Osteocyte (in vitro differentiated cells): ENCODE measurements around the gene PCP2. TPM values are rescaled to one million over a fixed set of nuclear protein-coding genes. Genes with fewer than 3 reads are reported as not detected.

ENCODE experiments used
- DNase-seq: peaks from one replicate; pipeline ENCODE4 v3.0.0; 2021; ENCODE audit warnings: mixed read lengths; ENCODE audit not compliant: unreplicated experiment; ENCODE audit errors: extremely low spot score
- H3K27ac Mint-ChIP-seq: one replicate; pipeline ENCODE4 v1.8.0; 2021; ENCODE audit warnings: mild to moderate bottlenecking, mixed read lengths; ENCODE audit not compliant: unreplicated experiment
- H3K27me3 Mint-ChIP-seq: one replicate; pipeline ENCODE4 v1.8.0; 2021; ENCODE audit warnings: mixed read lengths; ENCODE audit not compliant: unreplicated experiment
- H3K36me3 Mint-ChIP-seq: one replicate; pipeline ENCODE4 v1.8.0; 2021; ENCODE audit warnings: mixed read lengths; ENCODE audit not compliant: unreplicated experiment
- H3K4me1 Mint-ChIP-seq: one replicate; pipeline ENCODE4 v1.8.0; 2021; ENCODE audit warnings: mixed read lengths; ENCODE audit not compliant: unreplicated experiment
- H3K4me3 Mint-ChIP-seq: one replicate; pipeline ENCODE4 v1.8.0; 2021; ENCODE audit warnings: mild to moderate bottlenecking, moderate library complexity, mixed read lengths; ENCODE audit not compliant: unreplicated experiment
- H3K9me3 Mint-ChIP-seq: one replicate; pipeline ENCODE4 v1.8.0; 2021; ENCODE audit warnings: mixed read lengths; ENCODE audit not compliant: unreplicated experiment
- CTCF ChIP-seq: fragments of 200-600 bp; sonication (generic); IDR thresholded peaks from 2 replicates; pipeline ENCODE4 v1.5.0; 2021; ENCODE audit warnings: antibody characterized with exemption, mild to moderate bottlenecking, moderate library complexity
- total RNA-seq: library from RNA; stranded (reverse); gene quantifications from 2 replicates; pipeline ENCODE4 v1.2.1, GENCODE V29; 2021

Gene PCP2
- total RNA-seq, 1 donor from 2014 or later = not detected

DNA sequence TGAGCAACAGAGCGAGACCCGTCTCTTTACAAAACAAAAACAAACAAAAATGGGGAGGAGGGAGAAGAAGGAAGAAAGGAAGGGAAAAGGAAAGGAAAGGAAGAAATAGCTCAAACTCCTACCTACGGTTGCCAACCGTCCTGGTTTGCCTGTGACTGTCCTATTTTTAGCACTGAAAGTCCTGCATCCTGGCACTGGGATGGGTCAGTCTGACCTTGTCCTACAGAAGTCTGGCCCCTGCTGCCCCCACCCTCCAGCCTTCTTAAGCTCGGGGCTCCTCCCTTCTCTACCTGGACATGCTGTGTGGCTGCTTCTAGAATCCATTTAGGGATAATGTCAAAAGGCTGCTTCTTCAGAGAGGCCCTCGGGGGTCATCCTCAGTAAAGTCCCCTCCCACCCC lies 2.2 kb upstream of the PCP2 start:
- Mint-ChIP-seq H3K27me3 (peaks cover 16% of the 10 kb centered on the region), H3K27ac (no peak overlapping the region), H3K4me3 (no peak overlapping the region), H3K36me3 (no peaks in the 10 kb centered on the region), H3K9me3 (no peaks in the 10 kb centered on the region), H3K4me1 (peaks cover 4% of the 10 kb centered on the region)
- DNase-seq = no peak
- TF ChIP-seq CTCF = no peak

DNA sequence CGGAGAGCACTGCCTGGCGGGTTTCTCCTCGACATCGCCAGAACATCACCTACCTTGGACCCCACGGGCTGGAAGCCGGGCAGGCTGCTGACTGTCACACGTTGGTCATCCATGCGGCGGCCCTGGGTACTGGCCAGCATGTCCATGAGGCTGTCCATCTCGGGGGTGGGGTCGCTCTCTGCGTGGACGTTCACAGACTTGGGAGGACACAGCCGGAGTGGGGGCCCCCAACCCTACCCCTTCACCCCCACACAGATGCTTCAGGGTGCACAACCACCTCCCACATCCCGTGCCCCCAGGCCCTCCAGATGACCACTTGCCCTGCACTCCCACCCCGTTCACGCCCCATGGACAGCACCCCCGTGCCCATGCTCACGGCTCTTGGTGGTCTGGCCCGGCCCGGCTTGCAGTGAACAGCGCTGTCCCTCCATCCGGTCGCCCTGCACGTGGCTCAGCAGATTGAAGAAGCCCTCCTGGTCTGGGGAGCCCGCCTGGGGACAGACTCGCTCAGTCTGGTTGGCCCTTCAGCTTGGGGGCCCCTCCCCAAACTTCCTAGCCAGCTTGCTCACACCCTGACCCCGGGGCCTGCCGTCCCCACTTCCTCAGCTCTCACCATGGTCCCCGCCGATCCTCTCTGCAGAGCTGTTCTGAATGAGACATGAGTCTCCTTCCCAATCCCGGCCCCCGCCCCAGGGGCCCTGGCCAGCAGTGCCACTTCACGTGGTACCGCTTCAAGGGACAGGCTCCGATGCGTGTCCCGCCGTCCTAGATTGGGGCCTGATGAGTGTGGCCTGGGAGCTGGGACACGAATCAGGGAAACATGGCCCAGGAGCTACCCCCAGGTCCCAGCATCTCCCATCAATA lies 947 bp downstream of the PCP2 start:
- Mint-ChIP-seq H3K27me3 (peaks cover 16% of the 10 kb centered on the region), H3K9me3 (no peaks in the 10 kb centered on the region), H3K27ac (no peak overlapping the region), H3K4me3 (no peak overlapping the region), H3K4me1 (peaks cover 29% of the 10 kb centered on the region), H3K36me3 (no peaks in the 10 kb centered on the region)
- TF ChIP-seq CTCF = no peak
- DNase-seq = no peak

- no peak for DNase-seq
- H3K27me3 Mint-ChIP-seq = peaks cover 14% of the 10 kb centered on the region
- H3K4me3 Mint-ChIP-seq = no peak overlapping the region
- no peak overlapping the region for H3K27ac Mint-ChIP-seq
- no peaks in the 10 kb centered on the region for H3K36me3 Mint-ChIP-seq
- TF ChIP-seq CTCF = no peak
- no peaks in the 10 kb centered on the region for H3K9me3 Mint-ChIP-seq
- peaks cover 30% of the 10 kb centered on the region for H3K4me1 Mint-ChIP-seq
These were observed 1.9 kb downstream of the PCP2 start for GRCh38 chr19:7631577-7631976.

- no peaks in the 10 kb centered on the region for H3K36me3 Mint-ChIP-seq
- no peaks in the 10 kb centered on the region for H3K9me3 Mint-ChIP-seq
- peak within 1 kb of the TSS; percentile 96 for H3K4me3 Mint-ChIP-seq
- H3K27ac Mint-ChIP-seq = peak within 1 kb of the TSS; percentile 97
- TF ChIP-seq CTCF = no peak
- peak; percentile 98 for DNase-seq
- no peaks in the 10 kb centered on the region for H3K27me3 Mint-ChIP-seq
- peaks cover 30% of the 10 kb centered on the region for H3K4me1 Mint-ChIP-seq
These were observed 4.0 kb downstream of the PCP2 start, which contains the start of the genes PET100 and XAB2 for GRCh38 chr19:7629347-7630054. Gene PET100, plus strand, starts transcription at chr19:7629793. Its CDS starts 41 bp downstream, at chr19:7629834. Gene XAB2, minus strand, starts transcription at chr19:7629545. Its CDS starts 18 bp downstream, at chr19:7629527.
